Heart left ventricle (tissue), 16 donors: ENCODE results near the gene SPATA7. TPM values are rescaled to one million over a fixed set of nuclear protein-coding genes. Genes with fewer than 3 reads are reported as not detected.

ENCODE experiments used
- ATAC-seq, 4 donors: fragments of 200-7000 bp; cut with Tn5 transposase; one replicate each; pipeline ENCODE4 v1.9.1; 2020 to 2022; ENCODE audit warnings: moderate library complexity in 4 of 4, mild to moderate bottlenecking in 3 of 4, moderate number of reproducible peaks in 1 of 4
- DNase-seq, 5 donors: peaks; one replicate each; pipeline ENCODE4 v3.0.0-alpha.2; 2020
- H3K27ac ChIP-seq, 12 donors: fragments of 200-600 bp; sonication (generic) in 4 of 12; one replicate each; pipeline versions ENCODE4 v1.5.0 to v1.8.0; 2016 to 2022; ENCODE audit warnings: mild to moderate bottlenecking in 2 of 12
- H3K27me3 ChIP-seq, 9 donors: fragments of 200-600 bp; sonication (generic) in 2 of 9; one replicate each; pipeline versions ENCODE4 v1.5.1 to v1.8.0; 2016 to 2022; ENCODE audit warnings: mild to moderate bottlenecking in 3 of 9
- H3K36me3 ChIP-seq, 9 donors: fragments of 200-600 bp; sonication (generic) in 2 of 9; one replicate each; pipeline versions ENCODE4 v1.5.0 to v1.8.0; 2018 to 2022; ENCODE audit warnings: mild to moderate bottlenecking in 2 of 9
- H3K4me1 ChIP-seq, 12 donors: fragments of 200-600 bp; sonication (generic) in 4 of 12; one replicate each; pipeline versions ENCODE4 v1.5.0 to v1.8.0; 2016 to 2022; ENCODE audit warnings: mild to moderate bottlenecking in 3 of 12
- H3K4me3 ChIP-seq, 12 donors: fragments of 200-600 bp; sonication (generic) in 4 of 12; one replicate each; pipeline versions ENCODE4 v1.5.0 to v1.8.0; 2017 to 2022; ENCODE audit warnings: mild to moderate bottlenecking in 9 of 12, moderate library complexity in 4 of 12
- H3K9me3 ChIP-seq, 12 donors: fragments of 200-600 bp; sonication (generic) in 4 of 12; one replicate each; pipeline versions ENCODE4 v1.5.0 to v1.8.0; 2016 to 2022; ENCODE audit warnings: mild to moderate bottlenecking in 1 of 12
- POLR2A ChIP-seq, 2 donors: fragments of 450-650 bp; IDR thresholded peaks; one replicate each; pipeline ENCODE4 v1.6.1; 2017; ENCODE audit warnings: antibody characterized with exemption in 2 of 2, mild to moderate bottlenecking in 2 of 2, moderate library complexity in 2 of 2
- WGBS, 4 donors: extraction: QIAGEN DNeasy Blood & Tissue Kit in 2 of 4; methylation state at CpG; one replicate each; pipeline versions ENCODE4 v1.1.5 to v1.1.7; 2013 to 2018; 5-methylcytosine and 5-hydroxymethylcytosine counted together
- intact Hi-C, 10 donors: fragments of 100-400 bp; cut with DNase I; formaldehyde crosslinking; loops; one replicate each; pipeline versions ENCODE4 v1.11.1 to v1.14.2; 2022
- polyA plus RNA-seq, 2 donors: library from polyadenylated mRNA; stranded (reverse); fragments of 200-250 nt; gene quantifications; one replicate each; pipeline ENCODE4 v1.2.3, GENCODE V29; 2013
- total RNA-seq, 9 donors: library from RNA; depleted of rRNA in 2 of 9; stranded (reverse); fragments of >200 nt in 2 of 9; fragmentation: NEBNext Ultra II Directional in 3 of 9; extraction: Animal tissue kit (Norgen Biotek cat#: 25700) in 3 of 9; gene quantifications; one replicate each; pipeline versions ENCODE4 v1.1.0 to v1.2.4, GENCODE V29; 2016 to 2023
- TF ChIP-seq, protein P1 (sequence below), 12 donors: fragments of 200-600 bp; sonication (generic) in 4 of 12; IDR thresholded peaks; one replicate each; pipeline versions ENCODE4 v1.5.0 to v1.8.0; 2018 to 2022; ENCODE audit warnings: antibody characterized with exemption in 12 of 12, mild to moderate bottlenecking in 5 of 12
- donor health status: ischemic (EF 13 %, LVEDD 7.1; RV severe dilation, severe dysfunction).
- donor health status: healthy with polysubstance abuse.
- donor health status: DM: no; HTN: yes; CAD: no.
- donor health status: DM: no; HTN: no; CAD: no.
- donor health status: ischemic (EF 25% LVEDD 6.9; RV normal size, moderate dysfunction).
- donor health status: ischemic (EF 25% LVEDD 5.7; RV mildly dilated, moderate dysfunction).
- donor health status: healthy.
- donor health status: DM: yes; HTN: yes; CAD: no.
- donor health status: ischemic (EF 35%, LVEDD 5.7; RV mildly dilated, moderate dysfunction).
- donor health status: nonischemic (EF 11% LVEDD 7.7; RV severe dilation, severe dysfunction).
- donor health status: DM: yes; HTN: yes; CAD: no.
- donor health status: PGD.
- donor health status: ischemic (EF 29% LVEDD 5.4; RV normal size, mild dysfunction).
- donor health status: nonischemic (EF 23%, LVEDD 6.1; RV moderate dilation, normal function).

The SPATA7 gene
- total and polyA plus RNA-seq, 11 donors, result 3.1 to 15.1 (median 8.2) TPM

DNA sequence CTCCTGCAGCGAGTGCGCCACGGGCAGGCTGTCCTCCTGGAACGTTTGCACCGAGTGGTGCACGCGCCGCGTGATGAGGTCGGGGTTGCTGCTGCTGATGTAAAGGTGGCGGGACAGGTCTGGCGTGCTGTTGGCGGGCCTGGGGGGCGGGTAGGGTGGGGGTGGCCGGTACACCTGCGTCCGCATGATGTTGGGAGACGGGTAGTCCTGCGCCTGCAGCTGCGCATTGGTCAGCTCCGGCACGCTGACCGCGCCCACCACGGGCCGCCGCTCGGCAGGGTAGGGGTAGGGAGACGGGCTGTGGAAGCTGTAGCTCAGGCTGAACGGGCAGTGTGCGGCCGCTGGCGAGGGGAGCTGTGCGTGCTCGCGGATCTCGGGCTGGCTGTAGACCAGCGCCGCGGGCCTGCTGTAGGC, 94.1 kb downstream of the SPATA7 start:
- Histone ChIP-seq H3K27ac (no peak overlapping the region), H3K36me3 (peaks cover 3 to 97% (median 59%) of the 10 kb centered on the region in 9 donors), H3K9me3 (no peaks in the 10 kb centered on the region), H3K27me3 (no peaks in the 10 kb centered on the region), H3K4me1 (peaks cover 0 to 41% (median 7%) of the 10 kb centered on the region in 12 donors), H3K4me3 (no peak overlapping the region)
- intact Hi-C loops, result no loop called here
- ATAC-seq (no peak), DNase-seq (no peak)
- TF ChIP-seq, protein P1, sequence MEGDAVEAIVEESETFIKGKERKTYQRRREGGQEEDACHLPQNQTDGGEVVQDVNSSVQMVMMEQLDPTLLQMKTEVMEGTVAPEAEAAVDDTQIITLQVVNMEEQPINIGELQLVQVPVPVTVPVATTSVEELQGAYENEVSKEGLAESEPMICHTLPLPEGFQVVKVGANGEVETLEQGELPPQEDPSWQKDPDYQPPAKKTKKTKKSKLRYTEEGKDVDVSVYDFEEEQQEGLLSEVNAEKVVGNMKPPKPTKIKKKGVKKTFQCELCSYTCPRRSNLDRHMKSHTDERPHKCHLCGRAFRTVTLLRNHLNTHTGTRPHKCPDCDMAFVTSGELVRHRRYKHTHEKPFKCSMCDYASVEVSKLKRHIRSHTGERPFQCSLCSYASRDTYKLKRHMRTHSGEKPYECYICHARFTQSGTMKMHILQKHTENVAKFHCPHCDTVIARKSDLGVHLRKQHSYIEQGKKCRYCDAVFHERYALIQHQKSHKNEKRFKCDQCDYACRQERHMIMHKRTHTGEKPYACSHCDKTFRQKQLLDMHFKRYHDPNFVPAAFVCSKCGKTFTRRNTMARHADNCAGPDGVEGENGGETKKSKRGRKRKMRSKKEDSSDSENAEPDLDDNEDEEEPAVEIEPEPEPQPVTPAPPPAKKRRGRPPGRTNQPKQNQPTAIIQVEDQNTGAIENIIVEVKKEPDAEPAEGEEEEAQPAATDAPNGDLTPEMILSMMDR (IDR thresholded peaks at IDR 0.05), result no peak
- 88 to 96% (median 89%) methylated on average over 12 to 40 of the region's 40 CpGs for WGBS, 4 donors

DNA sequence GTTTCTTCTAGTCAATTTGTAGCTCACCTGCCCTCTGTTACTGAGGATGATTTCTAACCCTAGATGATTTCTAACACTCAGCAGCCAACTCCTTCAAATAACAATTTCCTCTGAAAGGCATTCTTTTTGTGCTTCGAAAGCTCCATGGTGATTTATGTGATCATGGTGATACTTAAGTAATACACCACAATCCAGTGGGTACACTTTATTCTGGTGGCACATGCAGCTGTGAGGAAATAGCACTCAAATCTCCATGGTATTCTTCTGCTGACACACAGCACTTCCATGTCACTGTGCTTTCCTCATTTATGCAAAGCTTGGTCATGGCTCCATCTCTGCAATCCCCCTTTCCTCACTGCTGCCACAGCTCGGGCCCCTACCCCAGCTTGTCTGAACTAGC, 95.6 kb downstream of the SPATA7 start:
- intact Hi-C loops, result no loop called here
- WGBS, 4 donors, result 82 to 90% (median 84%) methylated on average over 2 of the region's 2 CpGs
- no peaks in the 10 kb centered on the region for H3K9me3 ChIP-seq
- TF ChIP-seq POLR2A (IDR thresholded peaks at IDR 0.05), result no peak
- TF ChIP-seq, protein P1 (IDR thresholded peaks at IDR 0.05), result no peak
- H3K4me1 ChIP-seq, result peaks cover 0 to 41% (median 7%) of the 10 kb centered on the region in 12 donors
- ATAC-seq (no peak), DNase-seq (no peak)
- H3K27me3 ChIP-seq, result no peaks in the 10 kb centered on the region
- H3K27ac ChIP-seq, result peak overlapping the region in 2 of 12 donors; percentile 1 to 29
- no peak overlapping the region for H3K4me3 ChIP-seq
- H3K36me3 ChIP-seq, result peaks cover 3 to 93% (median 63%) of the 10 kb centered on the region in 9 donors

DNA sequence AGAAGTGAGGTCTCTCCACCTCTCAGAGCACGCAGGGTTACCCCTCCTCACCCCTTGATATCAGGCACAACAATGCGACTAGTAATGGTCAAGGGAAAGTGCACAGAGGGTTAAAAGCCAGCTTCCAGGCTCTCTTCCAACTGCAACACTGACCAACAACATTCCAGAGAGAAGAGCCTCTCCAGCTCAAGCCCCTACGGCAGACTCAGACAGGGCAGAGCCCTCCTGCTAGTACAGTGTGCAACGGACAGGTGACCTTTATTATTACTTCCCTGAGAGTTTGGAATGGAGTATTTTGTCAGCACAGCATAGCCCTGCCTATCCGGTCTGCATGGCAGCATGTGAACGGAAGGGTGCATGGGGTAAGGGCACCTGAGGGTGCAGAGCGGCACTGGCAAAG, 96.3 kb downstream of the SPATA7 start:
- H3K36me3 ChIP-seq, result peaks cover 3 to 93% (median 59%) of the 10 kb centered on the region in 9 donors
- peak overlapping the region in 6 of 12 donors; percentile 9 to 29 (median 19) for H3K27ac ChIP-seq
- peaks cover 0 to 38% (median 6%) of the 10 kb centered on the region in 12 donors for H3K4me1 ChIP-seq
- intact Hi-C loops, result no loop called here
- WGBS, 4 donors, result 47 to 56% (median 53%) methylated on average over 7 of the region's 7 CpGs
- no peaks in the 10 kb centered on the region for H3K9me3 ChIP-seq
- ATAC-seq (peak; percentile 56 to 76 (median 68)), DNase-seq (peak in 1 of 5 donors; percentile 37)
- H3K27me3 ChIP-seq, result no peaks in the 10 kb centered on the region
- TF ChIP-seq, protein P1 (IDR thresholded peaks at IDR 0.05), result no peak
- no peak for TF ChIP-seq POLR2A (IDR thresholded peaks at IDR 0.05)
- no peak overlapping the region for H3K4me3 ChIP-seq

DNA sequence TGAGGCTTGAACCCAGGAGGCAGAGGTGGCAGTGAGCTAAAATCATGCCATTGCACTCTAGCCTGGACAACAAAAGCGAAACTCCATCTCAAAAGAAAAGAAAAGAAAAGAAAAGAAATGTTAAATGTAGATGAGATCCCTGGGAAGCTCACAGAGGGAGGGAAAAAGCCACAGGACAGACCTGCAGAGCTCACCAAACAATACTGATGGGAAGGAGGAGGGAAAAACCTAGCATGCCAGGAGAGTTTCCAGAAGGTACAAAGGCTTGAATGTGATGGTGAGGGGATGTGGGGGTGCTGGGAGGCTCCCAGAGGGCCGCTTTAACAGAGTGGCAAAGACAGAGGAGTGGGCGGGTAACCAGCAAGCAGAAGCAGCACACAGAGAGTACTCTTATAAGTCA, 97.1 kb downstream of the SPATA7 start:
- H3K27me3 ChIP-seq, result no peaks in the 10 kb centered on the region
- no peak for TF ChIP-seq POLR2A (IDR thresholded peaks at IDR 0.05)
- TF ChIP-seq, protein P1 (IDR thresholded peaks at IDR 0.05), result no peak
- H3K9me3 ChIP-seq, result no peaks in the 10 kb centered on the region
- H3K27ac ChIP-seq, result peak overlapping the region in 2 of 12 donors; percentile 13 to 29
- DNase-seq (no peak), ATAC-seq (no peak)
- WGBS, 4 donors, result 92 to 99% (median 96%) methylated on average over 3 of the region's 3 CpGs
- H3K36me3 ChIP-seq, result peaks cover 3 to 89% (median 59%) of the 10 kb centered on the region in 9 donors
- intact Hi-C loops, result no loop called here
- H3K4me3 ChIP-seq, result no peak overlapping the region
- H3K4me1 ChIP-seq, result peaks cover 0 to 32% (median 6%) of the 10 kb centered on the region in 12 donors

Other genes starting within 250 kb of the SPATA7 start
- under 1 TPM in 3 of 9 donors, not detected in 6; 0.13 to 0.31 (median 0.27) TPM for gene KCNK10, start 62.4 kb upstream of the SPATA7 start, total RNA-seq
- gene KCNK10, start 62.4 kb upstream of the SPATA7 start, polyA plus RNA-seq, result under 1 TPM in 1 of 2 donors, not detected in 1; 0.07 TPM
- 10 to 100 TPM; 21.1 to 68.3 (median 34.2) TPM for gene PTPN21, start 169.3 kb downstream of the SPATA7 start, total RNA-seq
- 10 to 100 TPM in 1 of 2 donors, 1 to 10 TPM in 1; 9.4 to 12.2 TPM for gene PTPN21, start 169.3 kb downstream of the SPATA7 start, polyA plus RNA-seq
- gene ZC3H14, start 177.4 kb downstream of the SPATA7 start, total RNA-seq, result 10 to 100 TPM; 36.8 to 62.7 (median 44.7) TPM
- gene ZC3H14, start 177.4 kb downstream of the SPATA7 start, polyA plus RNA-seq, result 10 to 100 TPM; 27.6 to 38.3 TPM